IMR-90 (cell line): ENCODE results near the gene EPHA5.

Experiments used
- MXI1 ChIP-seq: IDR thresholded peaks from 2 replicates; pipeline ENCODE4 v1.6.1; 2012; ENCODE audit warnings: low read depth, mild to moderate bottlenecking, low read length, moderate library complexity, borderline replicate concordance
- POLR2A ChIP-seq: IDR thresholded peaks from 2 replicates; pipeline ENCODE4 v1.6.1; 2012; ENCODE audit warnings: mild to moderate bottlenecking, low read depth, low read length
- RFX5 ChIP-seq: IDR thresholded peaks from 2 replicates; pipeline ENCODE4 v1.8.0; 2012; ENCODE audit warnings: low read depth, mild to moderate bottlenecking, low read length, moderate library complexity
- TF ChIP-seq, protein P1 (sequence below): fragments of 150-350 bp; IDR thresholded peaks from 2 replicates; pipeline ENCODE4 v1.6.1; 2016; ENCODE audit warnings: low read depth, mild to moderate bottlenecking, low read length, moderate library complexity, borderline replicate concordance
- TF ChIP-seq, protein P2 (sequence below): conservative IDR thresholded peaks from 2 replicates; pipeline ENCODE4 v1.5.1; 2012; ENCODE audit warnings: mild to moderate bottlenecking, low read depth, low read length, improper control_type of control experiment

DNA sequence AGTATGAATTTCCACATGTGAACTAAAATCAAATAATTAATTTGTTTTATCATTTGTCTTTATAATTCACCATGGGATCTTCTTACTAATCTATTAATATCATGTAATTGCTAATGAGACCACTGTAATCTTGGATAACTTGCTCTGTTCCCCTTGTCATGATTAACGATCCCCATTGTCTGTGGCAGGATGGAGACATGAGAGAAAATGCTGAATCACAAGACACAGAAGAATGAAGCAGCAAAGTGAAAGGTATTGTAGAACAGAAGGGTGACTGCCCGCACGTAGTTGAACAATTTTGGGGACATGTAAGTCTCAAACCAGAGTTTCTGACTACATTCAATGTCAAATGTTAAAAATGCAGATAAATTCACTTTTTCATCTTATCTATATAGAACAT, 135.2 kb downstream of the EPHA5 start:
- TF ChIP-seq, protein P1, sequence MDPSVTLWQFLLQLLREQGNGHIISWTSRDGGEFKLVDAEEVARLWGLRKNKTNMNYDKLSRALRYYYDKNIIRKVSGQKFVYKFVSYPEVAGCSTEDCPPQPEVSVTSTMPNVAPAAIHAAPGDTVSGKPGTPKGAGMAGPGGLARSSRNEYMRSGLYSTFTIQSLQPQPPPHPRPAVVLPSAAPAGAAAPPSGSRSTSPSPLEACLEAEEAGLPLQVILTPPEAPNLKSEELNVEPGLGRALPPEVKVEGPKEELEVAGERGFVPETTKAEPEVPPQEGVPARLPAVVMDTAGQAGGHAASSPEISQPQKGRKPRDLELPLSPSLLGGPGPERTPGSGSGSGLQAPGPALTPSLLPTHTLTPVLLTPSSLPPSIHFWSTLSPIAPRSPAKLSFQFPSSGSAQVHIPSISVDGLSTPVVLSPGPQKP = no peak
- TF ChIP-seq RFX5 (no peak), POLR2A (no peak), MXI1 (no peak)
- TF ChIP-seq, protein P2, sequence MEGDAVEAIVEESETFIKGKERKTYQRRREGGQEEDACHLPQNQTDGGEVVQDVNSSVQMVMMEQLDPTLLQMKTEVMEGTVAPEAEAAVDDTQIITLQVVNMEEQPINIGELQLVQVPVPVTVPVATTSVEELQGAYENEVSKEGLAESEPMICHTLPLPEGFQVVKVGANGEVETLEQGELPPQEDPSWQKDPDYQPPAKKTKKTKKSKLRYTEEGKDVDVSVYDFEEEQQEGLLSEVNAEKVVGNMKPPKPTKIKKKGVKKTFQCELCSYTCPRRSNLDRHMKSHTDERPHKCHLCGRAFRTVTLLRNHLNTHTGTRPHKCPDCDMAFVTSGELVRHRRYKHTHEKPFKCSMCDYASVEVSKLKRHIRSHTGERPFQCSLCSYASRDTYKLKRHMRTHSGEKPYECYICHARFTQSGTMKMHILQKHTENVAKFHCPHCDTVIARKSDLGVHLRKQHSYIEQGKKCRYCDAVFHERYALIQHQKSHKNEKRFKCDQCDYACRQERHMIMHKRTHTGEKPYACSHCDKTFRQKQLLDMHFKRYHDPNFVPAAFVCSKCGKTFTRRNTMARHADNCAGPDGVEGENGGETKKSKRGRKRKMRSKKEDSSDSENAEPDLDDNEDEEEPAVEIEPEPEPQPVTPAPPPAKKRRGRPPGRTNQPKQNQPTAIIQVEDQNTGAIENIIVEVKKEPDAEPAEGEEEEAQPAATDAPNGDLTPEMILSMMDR = no peak
